GM21619 (cell line): ENCODE results near the gene ADAMTS17.
"Not testable (repeated sequence)": the region's sequence is repeated elsewhere in the genome, so short reads cannot be mapped to it uniquely, and the experiment has no call there.

Experiments used
- ATAC-seq: cut with Tn5 transposase; IDR thresholded peaks from one replicate; pipeline ENCODE4 v1.9.1; 2021; ENCODE audit not compliant: unreplicated experiment

ADAMTS17 gene

DNA sequence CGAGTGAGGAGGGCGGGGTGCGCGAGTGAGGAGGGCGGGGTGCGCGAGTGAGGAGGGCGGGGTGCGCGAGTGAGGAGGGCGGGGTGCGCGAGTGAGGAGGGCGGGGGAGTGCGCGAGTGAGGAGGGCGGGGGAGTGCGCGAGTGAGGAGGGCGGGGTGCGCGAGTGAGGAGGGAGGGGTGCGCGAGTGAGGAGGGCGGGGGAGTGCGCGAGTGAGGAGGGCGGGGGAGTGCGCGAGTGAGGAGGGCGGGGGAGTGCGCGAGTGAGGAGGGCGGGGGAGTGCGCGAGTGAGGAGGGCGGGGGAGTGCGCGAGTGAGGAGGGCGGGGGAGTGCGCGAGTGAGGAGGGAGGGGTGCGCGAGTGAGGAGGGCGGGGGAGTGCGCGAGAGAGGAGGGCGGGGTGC is 415.2 kb downstream of the ADAMTS17 start:
- ATAC-seq = not testable (repeated sequence)

- peak; percentile 36 for ATAC-seq
These were observed 415.9 kb downstream of the ADAMTS17 start for GRCh38 chr15:99925661-99926461.

DNA sequence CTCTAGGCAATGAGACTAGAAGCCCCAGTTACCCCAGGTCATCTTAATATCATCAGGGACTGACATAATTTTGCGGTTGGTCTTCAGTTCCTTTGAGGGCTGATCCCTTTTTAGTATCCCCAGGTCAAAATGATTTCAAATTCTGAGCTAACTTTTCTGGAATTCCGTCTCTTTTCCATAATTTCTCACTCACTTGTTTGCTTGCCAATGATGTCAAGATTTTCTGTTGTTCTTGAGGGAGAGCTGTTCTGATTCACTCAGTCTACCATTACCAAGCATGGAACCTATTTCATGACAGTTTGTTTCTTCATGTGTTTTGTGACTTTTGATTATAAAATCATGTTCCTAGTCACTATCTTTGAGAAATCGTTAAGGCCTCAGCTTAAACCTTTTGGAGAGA is 418.1 kb downstream of the ADAMTS17 start:
- ATAC-seq = no peak
